Heart right ventricle (tissue), 16 donors: ENCODE data around the gene C10orf120. TPM values are rescaled to one million over a fixed set of nuclear protein-coding genes. Genes with fewer than 3 reads are reported as not detected.

Experiments used
- ATAC-seq, 8 donors: fragments of 200-7000 bp; cut with Tn5 transposase; one replicate each; pipeline ENCODE4 v1.9.1; 2020; ENCODE audit warnings: mild to moderate bottlenecking in 8 of 8, moderate library complexity in 8 of 8, moderate number of reproducible peaks in 1 of 8
- DNase-seq, 2 donors: peaks; one replicate each; pipeline ENCODE4 v3.0.0-alpha.2; 2020
- H3K27ac ChIP-seq, 10 donors: fragments of 200-600 bp; sonication (generic) in 2 of 10; one replicate each; pipeline versions ENCODE4 v1.5.0 to v1.8.0; 2020 to 2022; ENCODE audit warnings: mild to moderate bottlenecking in 3 of 10
- H3K27me3 ChIP-seq, 7 donors: fragments of 200-600 bp; one replicate each; pipeline ENCODE4 v1.8.0; 2021 to 2022; ENCODE audit warnings: mild to moderate bottlenecking in 2 of 7
- H3K36me3 ChIP-seq, 9 donors: fragments of 200-600 bp; sonication (generic) in 1 of 9; one replicate each; pipeline versions ENCODE4 v1.5.0 to v1.8.0; 2020 to 2022; ENCODE audit warnings: mild to moderate bottlenecking in 2 of 9
- H3K4me1 ChIP-seq, 9 donors: fragments of 200-600 bp; sonication (generic) in 1 of 9; one replicate each; pipeline versions ENCODE4 v1.5.0 to v1.8.0; 2020 to 2022; ENCODE audit warnings: mild to moderate bottlenecking in 4 of 9
- H3K4me3 ChIP-seq, 10 donors: fragments of 200-600 bp; sonication (generic) in 2 of 10; one replicate each; pipeline versions ENCODE4 v1.5.0 to v1.8.0; 2020 to 2022; ENCODE audit warnings: mild to moderate bottlenecking in 7 of 10, moderate library complexity in 2 of 10
- H3K9me3 ChIP-seq, 11 donors: fragments of 200-600 bp in 10 of 11; sonication (generic) in 2 of 11; one replicate each; pipeline versions ENCODE4 v1.5.0 to v1.8.0; 2013 to 2022; ENCODE audit warnings: mild to moderate bottlenecking in 2 of 11, control low read depth in 1 of 11, moderate library complexity in 1 of 11
- CTCF ChIP-seq, 9 donors: fragments of 200-600 bp; sonication (generic) in 2 of 9; IDR thresholded peaks; one replicate each; pipeline versions ENCODE4 v1.5.0 to v1.8.0; 2021 to 2022; ENCODE audit warnings: antibody characterized with exemption in 9 of 9, mild to moderate bottlenecking in 5 of 9, moderate library complexity in 1 of 9
- WGBS, 2 donors: extraction: QIAGEN DNeasy Blood & Tissue Kit; methylation state at CpG; one replicate each; pipeline ENCODE4 v1.1.7; 2013; ENCODE audit warnings: inconsistent platforms in 1 of 2; 5-methylcytosine and 5-hydroxymethylcytosine counted together
- intact Hi-C, 10 donors: fragments of 100-400 bp; cut with DNase I; formaldehyde crosslinking; loops; one replicate each; pipeline versions ENCODE4 v1.11.1 to v1.14.2; 2022
- polyA plus RNA-seq, 2 donors: library from polyadenylated mRNA; stranded (reverse); fragments of 200-250 nt; gene quantifications; one replicate each; pipeline ENCODE4 v1.2.3, GENCODE V29; 2013
- total RNA-seq, 10 donors: library from RNA; stranded (reverse); fragmentation: NEBNext Ultra II Directional in 3 of 10; extraction: Animal tissue kit (Norgen Biotek cat#: 25700) in 3 of 10; gene quantifications; one replicate each; pipeline versions ENCODE4 v1.2.1 to v1.2.4, GENCODE V29; 2021 to 2023
- donor health status: Arrhythmogenic right ventricular cardiomyopathy.
- donor health status: ischemic (EF 13 %, LVEDD 7.1; RV severe dilation, severe dysfunction).
- donor health status: healthy with polysubstance abuse.
- donor health status: DM: no; HTN: yes; CAD: no.
- donor health status: DM: no; HTN: no; CAD: no.
- donor health status: ischemic (EF 25% LVEDD 6.9; RV normal size, moderate dysfunction).
- donor health status: ischemic (EF 25% LVEDD 5.7; RV mildly dilated, moderate dysfunction).
- donor health status: healthy.
- donor health status: DM: yes; HTN: yes; CAD: no.
- donor health status: Ischemic cardiomyopathy.
- donor health status: ischemic (EF 35%, LVEDD 5.7; RV mildly dilated, moderate dysfunction).
- donor health status: nonischemic (EF 11% LVEDD 7.7; RV severe dilation, severe dysfunction).
- donor health status: DM: yes; HTN: yes; CAD: no.
- donor health status: PGD.
- donor health status: ischemic (EF 29% LVEDD 5.4; RV normal size, mild dysfunction).
- donor health status: nonischemic (EF 23%, LVEDD 6.1; RV moderate dilation, normal function).

C10orf120 gene
- total and polyA plus RNA-seq, 12 donors: not detected

- intact Hi-C loops: loop anchor here in 7 of 10 donors (2.0 to 10.0 kb wide), 4 partner anchors 56 to 422 kb away; partner anchors contain the start of gene DMBT1 (in 4 of the 7)
- Histone ChIP-seq H3K9me3 (no peaks in the 10 kb centered on the region), H3K4me1 (peaks cover 0 to 13% (median 6%) of the 10 kb centered on the region in 9 donors), H3K27ac (no peak overlapping the region), H3K36me3 (no peaks in the 10 kb centered on the region), H3K27me3 (peaks cover 0 to 14% (median 8%) of the 10 kb centered on the region in 7 donors), H3K4me3 (no peak overlapping the region)
- TF ChIP-seq CTCF (IDR thresholded peaks at IDR 0.05): no peak
- DNase-seq (peak; percentile 36 to 69), ATAC-seq (peak in 6 of 8 donors; percentile 25 to 68 (median 36))
- WGBS, 2 donors: 21 to 32% methylated on average over 4 of the region's 4 CpGs
These were observed 7.3 kb upstream of the C10orf120 start for GRCh38 chr10:122706947-122707346.

- Histone ChIP-seq H3K4me1 (peaks cover 0 to 13% (median 6%) of the 10 kb centered on the region in 9 donors), H3K27me3 (peaks cover 0 to 9% (median 5%) of the 10 kb centered on the region in 7 donors), H3K27ac (no peak overlapping the region), H3K36me3 (no peaks in the 10 kb centered on the region), H3K4me3 (no peak overlapping the region), H3K9me3 (no peaks in the 10 kb centered on the region)
- intact Hi-C loops: loop anchor here in 7 of 10 donors (2.0 to 10.0 kb wide), 4 partner anchors 56 to 422 kb away; partner anchors contain the start of gene DMBT1 (in 4 of the 7)
- WGBS, 2 donors: 82 to 86% methylated on average over 2 of the region's 2 CpGs
- DNase-seq: no peak
- peak in 1 of 8 donors; percentile 57 for ATAC-seq
- no peak for TF ChIP-seq CTCF (IDR thresholded peaks at IDR 0.05)
These were observed 6.8 kb upstream of the C10orf120 start for GRCh38 chr10:122706467-122706866.

- DNase-seq: peak; percentile 71 to 74
These were observed 4.1 kb upstream of the C10orf120 start for GRCh38 chr10:122703483-122704448.

More at GRCh38 chr10:122703483-122704448, 4.1 kb upstream of the C10orf120 start:
- H3K9me3 ChIP-seq: no peaks in the 10 kb centered on the region
- intact Hi-C loops: loop anchor here (1.0 to 10.0 kb wide), 11 partner anchors 51 to 421 kb away; partner anchors contain the start of gene DMBT1 (in 4 of the 10)
- peak; percentile 76 to 93 (median 86) for TF ChIP-seq CTCF (IDR thresholded peaks at IDR 0.05)
- 43 to 44% methylated on average over 9 of the region's 9 CpGs for WGBS, 2 donors
- no peak overlapping the region for H3K4me3 ChIP-seq
- H3K27ac ChIP-seq: no peak overlapping the region
- peaks cover 0 to 13% (median 6%) of the 10 kb centered on the region in 9 donors for H3K4me1 ChIP-seq
- ATAC-seq: peak; percentile 80 to 93 (median 91)
- no peaks in the 10 kb centered on the region for H3K27me3 ChIP-seq
- H3K36me3 ChIP-seq: no peaks in the 10 kb centered on the region
